ENCODE results near the gene IKZF2.

GRCh38 chr2:212994976-212995375 is 156.4 kb downstream of the IKZF2 start:
- TF ChIP-seq EZH2 (IDR thresholded peaks at IDR 0.05) (no peak), POLR2AphosphoS5 (IDR thresholded peaks at IDR 0.05; ENCODE audit: borderline replicate concordance, low read depth, low read length) (no peak)
